ENCODE data around the gene GSTA4.
A peak's percentile ranks its signal among the peaks of the same experiment; 100 is the strongest.
"Not testable (repeated sequence)": the region's sequence is repeated elsewhere in the genome, so short reads cannot be mapped to it uniquely, and the experiment has no call there.

Gene GSTA4

DNA sequence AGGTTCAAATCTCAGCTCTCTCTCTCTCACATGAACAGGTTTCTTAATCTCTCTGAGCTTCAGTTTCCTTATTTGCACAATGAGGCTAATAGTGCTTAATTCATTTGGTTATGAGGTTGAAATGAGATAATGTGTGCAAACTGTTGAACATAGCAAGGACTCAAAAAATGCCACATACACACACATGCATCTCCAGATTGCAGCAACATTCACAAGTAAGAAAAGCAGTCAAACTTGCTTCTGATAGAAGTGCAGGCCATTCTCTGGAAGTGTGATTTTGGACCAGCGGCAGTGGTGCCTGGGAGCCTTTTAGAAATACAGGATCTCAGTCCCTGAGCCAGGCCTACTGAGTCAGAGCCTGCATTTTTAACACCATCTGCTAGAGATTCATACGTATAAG, 25.7 kb downstream of the GSTA4 start:
- no peak for DNase-seq

DNA sequence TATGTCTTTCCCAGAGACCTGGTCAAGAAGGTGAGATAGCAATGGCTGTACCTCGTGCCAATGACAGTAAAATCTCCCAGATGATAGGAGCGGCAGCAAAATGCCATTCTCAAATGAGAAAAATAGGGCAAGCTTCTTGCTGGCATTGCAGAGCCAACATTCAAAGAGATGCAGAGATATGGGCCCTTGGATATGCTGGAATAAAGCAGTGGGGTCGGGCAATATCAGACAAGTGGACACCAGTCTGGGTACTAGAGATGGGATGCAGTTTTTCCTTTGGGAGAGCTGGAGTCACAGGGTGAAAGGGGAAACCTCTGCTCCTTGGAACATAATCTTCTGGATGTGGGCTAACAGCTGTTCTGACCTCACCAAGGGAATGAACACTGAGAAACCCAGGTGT, 29.0 kb downstream of the GSTA4 start:
- DNase-seq, result no peak

DNA sequence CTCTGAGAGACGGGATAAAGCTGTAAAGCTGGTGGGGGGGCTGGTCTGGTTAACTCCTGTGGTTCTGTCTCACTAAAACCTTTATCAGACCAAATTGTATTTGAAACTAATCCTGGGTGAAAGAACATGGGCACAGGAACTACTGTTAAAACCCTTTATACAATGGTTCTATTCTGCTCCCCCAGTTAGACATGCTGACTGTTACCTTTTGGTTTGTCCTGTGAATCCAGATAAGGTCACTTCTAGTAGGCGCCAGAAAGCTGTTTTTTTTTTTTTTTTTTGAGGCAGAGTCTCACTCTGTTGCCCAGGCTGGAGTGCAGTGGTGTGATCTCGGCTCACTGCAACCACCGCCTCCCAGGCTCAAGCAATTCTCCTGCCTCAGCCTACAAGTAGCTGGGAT, 29.7 kb downstream of the GSTA4 start:
- DNase-seq, result no peak

DNA sequence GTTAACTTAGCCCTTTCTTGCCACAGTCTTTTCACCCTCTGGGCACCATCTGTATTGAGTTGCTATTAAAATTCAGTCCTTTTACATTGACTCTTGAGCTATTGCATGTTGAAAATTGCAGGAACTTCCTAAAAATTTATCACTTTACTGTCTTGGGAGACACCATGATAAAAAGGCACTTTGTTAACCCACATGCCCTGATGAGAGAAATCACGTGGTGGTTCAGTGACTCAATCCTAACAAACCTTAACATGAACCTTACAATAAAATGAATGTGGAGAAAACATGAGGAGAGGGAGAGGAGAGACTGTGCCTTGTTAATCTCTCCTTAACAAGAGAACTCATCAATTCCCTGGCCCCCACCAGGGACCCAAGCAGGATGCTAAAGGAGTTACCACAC, 30.8 kb downstream of the GSTA4 start:
- DNase-seq, result no peak

DNA sequence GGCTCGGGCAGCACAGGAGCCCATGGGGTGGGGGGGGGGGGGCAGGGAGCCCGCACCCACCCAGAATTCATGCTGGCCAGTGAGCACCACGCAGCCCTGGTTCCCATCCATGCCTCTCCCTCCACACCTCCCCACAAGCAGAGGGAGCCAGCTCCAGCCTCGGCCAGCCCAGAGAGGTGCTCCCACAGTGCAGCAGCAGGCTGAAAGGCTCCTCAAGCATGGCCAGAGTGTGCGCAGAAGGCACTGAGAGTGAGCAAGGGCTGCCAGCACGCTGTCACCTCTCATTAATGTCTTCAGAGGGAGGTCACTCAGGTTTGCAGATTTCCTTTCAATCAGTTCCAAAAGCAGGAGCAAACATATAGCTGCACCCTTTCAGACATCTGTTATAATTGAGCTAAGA, 32.4 kb downstream of the GSTA4 start:
- no peak for DNase-seq

DNA sequence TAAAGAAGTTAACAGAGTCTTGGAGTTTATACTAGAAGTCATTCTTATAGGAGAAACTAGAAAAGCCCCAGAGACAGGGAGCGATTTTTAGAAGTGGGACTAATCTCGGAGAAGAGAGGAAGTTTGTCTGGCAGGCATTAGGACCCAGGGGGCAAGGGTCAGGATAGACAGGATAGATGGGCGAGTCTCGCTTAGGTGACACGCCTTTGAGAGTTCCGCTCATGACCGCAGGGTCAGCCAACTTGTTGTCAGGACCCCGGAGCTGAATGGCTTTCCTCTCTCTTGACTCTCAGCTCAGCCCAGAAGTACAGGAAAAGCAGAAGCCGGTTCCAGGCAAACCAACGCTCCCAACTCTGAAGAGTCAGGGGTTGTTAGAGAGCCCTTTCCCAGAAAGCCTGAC, 34.1 kb downstream of the GSTA4 start:
- not testable (repeated sequence) for DNase-seq

DNA sequence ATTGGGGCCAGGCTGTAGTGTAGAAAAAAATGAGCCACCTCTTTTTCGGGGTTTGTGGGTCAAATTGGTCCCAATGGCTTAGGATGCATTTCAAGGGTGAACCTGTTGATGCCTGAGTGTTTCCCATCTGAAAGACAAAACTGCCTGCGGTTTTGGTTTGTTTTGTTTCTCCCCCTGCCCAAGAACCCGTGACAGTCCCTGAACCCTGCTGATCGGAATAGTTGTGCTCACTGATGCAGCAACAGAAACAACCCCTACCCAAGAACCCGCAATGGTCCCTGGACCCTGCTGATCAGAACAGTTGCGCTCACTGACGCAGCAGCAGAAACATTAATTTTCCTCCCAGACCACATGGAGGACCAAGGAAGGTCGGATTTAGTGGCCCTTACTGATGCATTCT, 34.9 kb downstream of the GSTA4 start:
- not testable (repeated sequence) for DNase-seq

DNA sequence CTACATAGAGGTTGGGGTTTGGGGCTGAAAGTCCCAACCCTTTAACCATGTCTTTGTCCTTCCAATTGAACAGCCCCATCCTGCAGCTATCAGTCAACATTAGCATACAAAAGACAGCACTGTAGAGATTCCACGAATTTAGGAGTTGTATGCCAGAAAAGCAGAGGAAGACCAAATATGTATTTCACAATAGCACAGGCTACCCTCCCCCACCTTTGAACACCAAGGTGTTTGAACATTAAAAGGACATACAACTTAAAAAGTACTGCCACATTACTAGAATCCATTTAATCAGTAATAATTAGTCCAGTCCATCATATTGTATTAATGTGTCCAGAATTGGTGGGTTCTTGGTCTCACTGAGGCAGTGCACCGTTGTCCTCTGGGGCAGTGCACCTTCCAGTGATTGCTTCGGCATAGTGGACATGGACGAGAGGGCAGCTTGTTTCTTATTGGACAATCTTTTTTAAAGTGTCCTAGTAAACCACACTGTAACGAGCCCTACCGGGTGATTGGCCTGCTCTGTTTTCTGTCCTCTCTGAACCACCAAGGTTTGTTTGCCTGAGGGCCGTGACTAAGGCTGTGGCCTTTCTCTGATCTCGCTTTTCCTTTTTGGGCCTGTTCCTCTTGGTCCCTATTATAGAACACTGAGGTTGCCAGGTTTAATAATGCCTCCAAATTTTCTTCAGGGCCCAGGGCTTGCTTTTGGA, 36.4 kb downstream of the GSTA4 start:
- no peak for DNase-seq

DNA sequence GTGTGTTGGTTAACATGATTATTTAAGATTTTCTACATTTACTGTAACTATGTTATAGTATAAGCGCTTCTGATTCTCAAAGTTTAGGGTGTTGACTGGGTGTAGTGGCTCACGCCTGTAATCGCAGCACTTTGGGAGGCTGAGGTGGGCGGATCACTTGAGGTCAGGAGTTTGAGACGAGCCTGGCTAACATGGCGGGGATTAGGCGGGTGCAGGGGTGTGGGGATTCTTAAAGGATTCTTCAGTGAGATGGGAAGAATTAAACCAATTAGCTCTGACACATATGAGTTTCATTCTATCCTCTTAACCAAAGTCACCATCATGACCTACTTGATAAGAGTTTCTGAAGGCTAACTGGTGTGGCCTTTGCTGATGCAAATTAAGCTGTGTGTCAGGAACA, 39.2 kb downstream of the GSTA4 start:
- DNase-seq, result no peak

DNA sequence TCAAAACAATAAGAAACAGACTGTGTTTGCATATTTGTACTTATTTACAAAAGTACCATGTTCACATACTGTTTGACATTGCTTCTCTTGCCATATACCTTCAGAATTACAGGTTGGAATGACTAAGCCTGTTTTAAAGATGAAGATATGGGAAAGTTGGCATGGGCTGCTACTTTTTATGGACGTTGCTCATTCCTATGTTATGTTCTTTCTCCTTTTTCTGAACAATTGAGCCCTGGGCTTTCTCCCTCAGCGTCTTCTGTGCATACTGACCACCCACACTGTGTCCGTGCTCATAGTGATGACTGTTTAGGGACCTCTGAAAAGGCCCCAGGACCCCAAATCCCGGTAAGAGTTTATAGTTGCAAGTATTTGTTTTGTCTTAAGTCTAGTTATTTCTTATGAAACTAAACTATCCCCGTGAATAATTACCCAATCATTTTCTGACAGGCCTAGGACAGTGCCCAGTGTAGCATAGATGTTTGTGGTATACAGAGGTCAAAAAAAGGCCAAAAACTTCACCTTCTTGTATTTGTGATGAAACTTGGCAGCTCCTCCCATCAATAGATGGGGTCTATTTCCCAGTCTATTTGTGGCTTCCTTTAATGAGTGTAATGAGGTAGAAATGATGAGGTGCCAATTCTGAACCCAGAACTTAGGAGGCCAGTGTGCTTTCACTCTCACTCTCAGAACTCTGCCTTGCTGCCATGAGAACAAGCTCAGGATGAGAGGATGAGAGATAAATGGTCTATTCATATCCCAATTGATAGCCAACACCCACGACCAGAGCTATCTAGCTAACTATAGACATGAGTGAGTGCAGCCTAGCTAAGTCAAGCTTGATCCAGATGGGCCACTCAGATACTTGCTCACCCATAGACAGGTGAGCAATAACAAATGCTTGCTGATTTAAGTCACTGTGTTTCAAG, 40.9 kb downstream of the GSTA4 start:
- no peak for DNase-seq

DNA sequence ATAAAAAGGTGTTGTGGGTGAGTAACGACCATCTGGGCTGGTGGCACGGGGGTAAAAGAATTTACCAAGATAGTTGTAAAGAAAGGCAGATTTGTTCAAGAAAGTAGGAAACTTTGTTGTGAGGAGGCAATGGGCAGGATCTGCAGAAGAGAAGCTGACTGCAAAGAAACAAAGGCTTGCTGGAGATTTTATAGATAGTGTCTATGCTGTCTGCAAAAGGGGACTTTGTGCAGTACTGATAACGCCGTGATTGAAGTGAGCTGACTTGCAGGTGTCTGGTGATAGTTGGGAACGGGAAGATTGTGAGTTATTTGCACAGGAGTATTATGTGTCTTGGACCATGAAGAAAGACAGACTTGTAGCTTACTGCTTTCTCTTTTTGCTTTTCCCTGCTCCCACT, 48.8 kb downstream of the GSTA4 start:
- no peak for DNase-seq

DNA sequence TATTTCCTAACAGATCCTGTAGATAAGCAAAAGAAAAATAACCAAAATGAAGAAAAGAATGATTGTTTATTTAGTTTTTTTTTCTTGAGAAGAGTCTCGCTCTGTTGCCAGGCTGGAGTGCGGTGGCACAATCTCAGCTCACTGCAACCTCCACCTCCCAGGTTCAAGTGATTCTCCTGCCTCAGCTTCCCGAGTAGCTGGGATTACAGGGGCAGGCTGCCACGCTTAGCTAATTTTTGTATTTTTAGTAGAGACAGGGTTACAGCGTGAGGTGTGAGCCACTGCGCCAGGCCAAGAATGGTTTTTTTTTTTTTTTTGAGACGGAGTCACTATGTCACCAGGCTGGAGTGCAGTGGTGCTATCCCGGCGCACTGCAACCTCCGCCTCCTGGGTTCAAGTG, 52.3 kb downstream of the GSTA4 start:
- not testable (repeated sequence) for DNase-seq

DNA sequence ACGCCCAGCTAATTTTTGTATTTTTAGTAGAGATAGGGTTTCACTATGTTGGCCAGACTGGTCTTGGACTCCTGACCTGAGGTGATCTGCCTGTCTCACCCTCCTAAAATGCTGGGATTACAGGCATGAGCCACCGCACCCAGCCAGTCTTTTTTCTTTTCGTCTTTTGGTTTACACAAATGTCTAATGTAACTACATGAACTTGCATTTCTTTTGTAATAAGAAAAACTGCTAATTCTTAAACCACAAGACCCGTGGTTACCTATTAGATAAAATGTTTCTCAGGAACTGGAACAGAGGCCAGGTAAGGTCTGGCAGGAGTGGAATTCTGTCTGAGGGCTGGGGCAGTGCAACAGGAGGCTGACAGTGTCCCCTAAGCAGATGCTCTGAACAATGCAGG, 52.9 kb downstream of the GSTA4 start:
- no peak for DNase-seq

DNA sequence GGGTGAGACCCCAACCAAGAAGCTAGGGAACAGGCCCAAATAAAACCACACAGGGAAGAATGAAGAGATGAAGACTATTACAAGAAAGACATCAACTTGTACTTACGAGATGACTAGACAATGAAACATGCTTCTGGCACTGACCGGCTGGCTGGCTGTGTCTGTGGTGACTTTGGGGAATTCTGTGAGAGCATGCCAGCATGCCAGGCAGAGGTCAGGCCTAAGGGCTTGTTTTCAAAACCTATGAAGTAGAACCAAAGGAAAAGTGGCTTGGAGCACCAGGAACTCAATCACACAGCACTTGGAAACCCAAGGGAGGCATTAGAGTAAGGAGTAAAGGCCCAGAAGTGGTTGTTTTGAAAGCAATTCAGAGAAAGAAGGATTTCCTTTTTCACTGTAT, 57.2 kb downstream of the GSTA4 start:
- DNase-seq, result no peak

DNA sequence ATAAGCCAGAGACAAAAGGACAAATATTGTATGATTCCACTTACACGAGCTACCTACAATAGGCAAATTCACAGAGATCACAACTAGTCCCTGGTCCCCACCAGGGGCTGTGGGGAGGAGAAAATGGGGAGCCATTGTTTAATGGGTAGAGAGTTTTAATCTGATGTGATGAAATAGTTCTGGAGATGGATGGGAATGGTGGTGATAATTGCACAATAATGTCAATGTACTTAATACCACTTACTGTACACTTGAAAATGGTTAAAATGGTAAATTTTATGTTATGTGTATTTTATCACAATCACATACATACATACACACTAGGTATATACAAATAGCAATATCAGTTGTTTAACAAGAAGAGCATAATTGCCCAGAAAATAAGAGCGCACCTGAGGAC, 61.3 kb downstream of the GSTA4 start:
- DNase-seq, result no peak

DNA sequence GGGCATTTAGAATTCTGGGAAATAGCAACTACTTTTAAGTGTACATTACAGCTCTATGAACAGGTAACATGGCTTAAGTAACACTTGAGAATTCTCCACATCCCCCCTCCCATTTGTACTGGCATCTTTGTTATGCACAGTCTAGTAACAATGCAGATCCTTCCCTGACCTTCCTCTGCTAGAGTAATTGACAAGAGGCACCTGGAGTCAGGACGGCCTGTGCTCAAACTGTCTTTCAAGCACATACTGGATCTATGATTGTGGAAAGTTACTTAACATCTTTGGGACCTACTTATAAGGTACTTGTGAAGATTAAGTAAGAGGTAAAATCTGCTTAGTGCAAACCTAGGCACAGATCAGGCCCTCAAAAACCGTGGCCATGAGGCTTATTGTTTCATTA, 63.7 kb downstream of the GSTA4 start:
- no peak for DNase-seq

DNA sequence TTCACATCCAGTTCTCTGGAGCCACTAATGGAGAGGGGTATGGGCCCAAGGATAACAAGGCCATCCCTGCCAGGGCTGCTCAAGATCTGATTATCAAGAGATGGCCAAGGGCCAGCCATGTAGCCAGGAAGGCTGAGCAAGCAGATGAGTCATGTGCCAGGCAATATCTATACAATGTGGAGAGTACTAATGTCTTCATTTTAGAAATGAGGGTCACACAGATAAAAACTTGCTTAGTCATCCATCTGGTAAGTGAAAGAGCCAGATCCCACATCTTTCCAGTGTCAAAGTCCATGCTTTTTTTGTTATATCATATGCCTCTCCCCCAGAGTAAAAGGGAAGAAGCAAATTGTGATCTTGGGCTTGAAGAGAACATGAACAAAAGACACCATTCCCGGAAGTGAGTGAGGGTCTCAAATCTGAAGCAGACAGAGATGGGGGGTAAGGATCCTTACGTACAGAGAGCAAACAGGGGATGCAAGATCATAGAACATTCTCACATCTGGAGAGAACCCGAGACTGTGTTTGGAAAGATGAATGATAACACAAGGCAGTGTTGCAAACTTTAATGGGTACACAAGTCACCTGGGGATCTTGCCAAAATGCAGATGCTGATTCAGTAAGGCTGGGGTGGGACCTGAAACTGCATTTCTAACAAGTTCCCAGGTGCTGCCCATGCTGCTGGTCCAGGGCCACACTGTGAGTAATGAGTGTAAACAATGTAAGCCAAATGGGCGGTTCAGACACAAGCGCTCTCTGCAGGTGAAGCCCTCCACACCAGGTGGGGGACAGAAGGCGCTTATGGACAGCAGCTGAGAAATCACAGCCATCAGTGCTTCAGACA, 65.5 kb downstream of the GSTA4 start:
- DNase-seq, result peak; percentile 96

Measured in RPMI8226 (cell line).